Sigmoid colon (tissue), 4 donors: ENCODE measurements around the gene WDR81.

Experiments
- EP300 ChIP-seq, 4 donors: sonication (generic); formaldehyde crosslinking; IDR thresholded peaks; one replicate each; pipeline ENCODE4 v1.6.1; 2017; ENCODE audit warnings: antibody characterized with exemption in 4 of 4
- POLR2A ChIP-seq, 2 donors: fragments of 450-650 bp; IDR thresholded peaks; one replicate each; pipeline ENCODE4 v1.6.1; 2016; ENCODE audit warnings: antibody characterized with exemption in 2 of 2, mild to moderate bottlenecking in 2 of 2, moderate library complexity in 2 of 2
- POLR2AphosphoS5 ChIP-seq, 4 donors: sonication (generic); formaldehyde crosslinking; IDR thresholded peaks; one replicate each; pipeline ENCODE4 v1.6.1; 2017; ENCODE audit warnings: antibody characterized with exemption in 4 of 4
- TF ChIP-seq, protein P1 (sequence below), 4 experiments: fragments of 450-650 bp in 3 of 4; fragments of 200-600 bp in 1 of 4; IDR thresholded peaks; one replicate each; pipeline ENCODE4 v1.5.1; 2016 to 2019; ENCODE audit warnings: antibody characterized with exemption in 4 of 4, mild to moderate bottlenecking in 3 of 4, moderate library complexity in 2 of 4

DNA sequence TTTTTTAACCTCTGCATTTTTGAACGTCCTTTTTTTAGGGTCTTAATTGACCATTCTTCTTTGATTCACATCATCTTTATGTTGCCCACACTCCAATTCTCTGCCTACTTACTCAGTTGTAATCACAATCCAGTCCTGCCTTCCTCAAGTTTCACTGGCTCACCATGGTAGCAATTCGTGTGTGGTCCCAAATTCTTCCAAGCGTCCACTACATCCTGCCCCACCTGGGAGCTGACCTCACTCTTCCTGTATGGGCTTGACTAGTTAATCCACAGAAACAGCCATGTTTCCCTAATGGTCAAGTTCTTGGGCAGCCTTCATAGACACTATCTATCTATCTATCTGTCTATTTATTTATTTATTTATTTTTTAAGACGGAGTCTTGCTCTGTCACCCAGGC is 21.4 kb upstream of the WDR81 start:
- TF ChIP-seq POLR2AphosphoS5 (IDR thresholded peaks at IDR 0.05) (no peak), POLR2A (IDR thresholded peaks at IDR 0.05) (no peak), EP300 (IDR thresholded peaks at IDR 0.05) (no peak)
- TF ChIP-seq, protein P1, sequence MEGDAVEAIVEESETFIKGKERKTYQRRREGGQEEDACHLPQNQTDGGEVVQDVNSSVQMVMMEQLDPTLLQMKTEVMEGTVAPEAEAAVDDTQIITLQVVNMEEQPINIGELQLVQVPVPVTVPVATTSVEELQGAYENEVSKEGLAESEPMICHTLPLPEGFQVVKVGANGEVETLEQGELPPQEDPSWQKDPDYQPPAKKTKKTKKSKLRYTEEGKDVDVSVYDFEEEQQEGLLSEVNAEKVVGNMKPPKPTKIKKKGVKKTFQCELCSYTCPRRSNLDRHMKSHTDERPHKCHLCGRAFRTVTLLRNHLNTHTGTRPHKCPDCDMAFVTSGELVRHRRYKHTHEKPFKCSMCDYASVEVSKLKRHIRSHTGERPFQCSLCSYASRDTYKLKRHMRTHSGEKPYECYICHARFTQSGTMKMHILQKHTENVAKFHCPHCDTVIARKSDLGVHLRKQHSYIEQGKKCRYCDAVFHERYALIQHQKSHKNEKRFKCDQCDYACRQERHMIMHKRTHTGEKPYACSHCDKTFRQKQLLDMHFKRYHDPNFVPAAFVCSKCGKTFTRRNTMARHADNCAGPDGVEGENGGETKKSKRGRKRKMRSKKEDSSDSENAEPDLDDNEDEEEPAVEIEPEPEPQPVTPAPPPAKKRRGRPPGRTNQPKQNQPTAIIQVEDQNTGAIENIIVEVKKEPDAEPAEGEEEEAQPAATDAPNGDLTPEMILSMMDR (IDR thresholded peaks at IDR 0.05) = no peak
